GM21786 (cell line): Measurements from ENCODE around the gene RTKN2.
A peak's percentile ranks its signal among the peaks of the same experiment; 100 is the strongest.

ENCODE experiments used
- ATAC-seq: cut with Tn5 transposase; IDR thresholded peaks from one replicate; pipeline ENCODE4 v1.9.1; 2021; ENCODE audit not compliant: unreplicated experiment

RTKN2 gene

GRCh38 chr10:62230344-62231121 lies 38.1 kb downstream of the RTKN2 start:
- ATAC-seq = no peak

GRCh38 chr10:62225362-62225761 lies 43.3 kb downstream of the RTKN2 start:
- ATAC-seq = no peak

- ATAC-seq = no peak
These were observed 44.0 kb downstream of the RTKN2 start for GRCh38 chr10:62224606-62225005.

DNA sequence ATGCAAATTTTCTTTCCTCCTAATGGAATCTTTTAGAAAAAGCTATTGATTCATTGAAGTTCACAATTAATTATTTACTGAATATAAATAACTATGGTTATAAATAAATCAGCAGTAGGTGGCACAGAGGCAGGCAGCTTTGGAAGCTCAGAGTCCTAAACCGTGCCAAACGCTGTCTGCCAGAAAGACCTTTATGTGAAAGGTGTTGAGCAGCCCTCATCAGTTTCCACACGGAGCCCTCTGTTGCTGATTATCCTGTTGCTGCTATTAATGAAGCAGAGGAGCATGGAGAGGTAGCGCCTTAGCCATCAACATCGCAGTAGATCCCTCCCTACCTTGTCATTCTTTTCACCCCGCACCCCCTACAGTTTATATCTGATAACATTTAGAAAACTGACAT lies 51.0 kb downstream of the RTKN2 start:
- ATAC-seq = no peak

DNA sequence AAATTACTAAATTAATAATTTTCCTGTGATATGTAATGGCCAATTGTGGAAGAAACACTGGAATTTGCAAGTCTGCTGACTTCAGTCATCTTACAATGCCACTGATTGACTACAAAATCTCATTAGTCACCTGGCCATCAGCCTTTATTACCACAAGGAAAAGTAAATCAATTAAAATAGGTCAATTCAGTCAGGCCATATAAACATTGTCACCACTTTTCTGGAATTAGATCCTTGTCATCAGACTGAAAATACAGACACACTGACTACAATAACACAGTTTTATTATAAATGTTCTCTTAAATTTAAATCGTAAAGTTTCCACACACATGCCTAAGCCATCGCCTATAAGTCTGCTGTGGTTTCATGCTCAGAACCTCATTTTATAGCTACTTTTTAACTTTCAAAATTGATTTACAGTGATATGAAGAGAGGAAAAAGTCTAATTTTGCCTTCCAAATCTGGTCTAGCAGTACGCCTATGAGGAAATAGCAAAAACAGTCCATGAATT lies 54.2 kb downstream of the RTKN2 start:
- ATAC-seq = no peak

GRCh38 chr10:62205750-62206399 lies 62.8 kb downstream of the RTKN2 start:
- no peak for ATAC-seq

DNA sequence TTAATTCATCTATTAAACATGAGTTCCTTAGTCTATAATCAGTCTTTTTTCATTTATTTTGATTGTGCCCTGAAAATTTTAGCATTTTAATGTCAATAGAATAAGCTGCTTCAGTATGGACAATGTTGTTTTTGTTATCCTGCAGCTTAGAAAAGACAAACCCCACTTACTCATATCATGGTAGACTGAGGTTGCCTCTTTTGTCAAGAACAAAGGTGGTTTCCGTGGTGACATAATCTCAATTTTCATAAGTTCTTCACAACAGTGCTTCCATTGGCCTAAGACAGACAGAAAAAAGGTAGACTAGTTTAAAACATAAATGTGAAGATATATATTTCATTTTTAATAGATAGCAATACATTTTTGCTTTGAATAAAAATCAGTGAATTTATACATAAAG lies 69.1 kb downstream of the RTKN2 start:
- ATAC-seq = peak; percentile 52

DNA sequence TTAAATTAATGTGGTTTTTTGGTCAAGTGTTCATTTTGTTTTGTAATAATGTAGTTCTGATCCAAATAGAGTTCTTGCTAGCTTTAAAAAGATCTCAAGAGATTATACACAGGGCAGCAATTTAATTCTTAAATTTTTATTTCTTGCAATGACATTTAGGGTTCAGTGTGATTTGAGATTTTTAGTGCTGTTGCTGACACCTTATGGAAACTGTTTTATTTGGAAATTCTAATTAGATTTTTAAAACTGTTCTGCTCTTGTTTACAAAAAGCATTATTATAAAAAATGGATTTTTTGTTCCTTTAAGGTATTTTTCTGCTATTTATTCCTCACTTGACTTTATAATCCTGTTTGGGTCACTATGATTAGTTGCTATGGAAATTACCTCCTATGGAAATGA lies 72.1 kb downstream of the RTKN2 start:
- ATAC-seq = no peak

- ATAC-seq = no peak
These were observed 73.0 kb downstream of the RTKN2 start for GRCh38 chr10:62195675-62195926.

DNA sequence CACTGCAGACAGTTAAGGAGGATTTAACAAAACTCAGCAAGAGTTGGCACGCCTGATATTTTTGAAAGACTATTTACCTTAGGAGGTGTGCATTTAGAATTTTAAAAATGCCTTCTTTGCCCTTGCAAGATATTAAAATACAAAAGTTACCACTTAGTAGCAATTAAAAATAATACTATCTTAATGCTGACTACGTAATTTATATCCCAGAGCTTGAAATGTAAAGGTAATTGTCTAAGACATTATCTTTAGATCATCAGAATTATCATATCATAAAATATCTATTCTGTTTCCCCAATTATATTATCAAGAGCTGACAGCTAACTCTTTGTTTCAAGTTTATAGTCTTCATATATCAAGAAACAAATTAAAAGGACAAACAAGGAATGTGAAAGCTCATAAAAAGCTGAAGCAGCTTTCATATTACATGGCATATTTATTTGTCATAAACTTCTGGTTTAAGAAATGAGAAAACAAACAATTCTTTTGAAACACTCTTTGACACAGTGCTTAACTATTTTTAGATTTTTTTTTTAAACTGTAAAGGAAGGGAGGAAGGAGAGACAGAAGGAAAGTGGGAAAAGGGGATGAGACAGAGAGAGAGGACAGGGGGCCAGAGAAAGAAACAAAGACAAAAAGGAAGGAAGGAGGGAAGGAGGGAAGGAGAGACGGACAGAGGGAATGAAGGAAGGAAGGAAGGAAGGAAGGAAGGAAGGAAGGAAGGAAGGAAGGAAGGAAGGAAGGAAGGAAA lies 73.5 kb downstream of the RTKN2 start:
- ATAC-seq = no peak

DNA sequence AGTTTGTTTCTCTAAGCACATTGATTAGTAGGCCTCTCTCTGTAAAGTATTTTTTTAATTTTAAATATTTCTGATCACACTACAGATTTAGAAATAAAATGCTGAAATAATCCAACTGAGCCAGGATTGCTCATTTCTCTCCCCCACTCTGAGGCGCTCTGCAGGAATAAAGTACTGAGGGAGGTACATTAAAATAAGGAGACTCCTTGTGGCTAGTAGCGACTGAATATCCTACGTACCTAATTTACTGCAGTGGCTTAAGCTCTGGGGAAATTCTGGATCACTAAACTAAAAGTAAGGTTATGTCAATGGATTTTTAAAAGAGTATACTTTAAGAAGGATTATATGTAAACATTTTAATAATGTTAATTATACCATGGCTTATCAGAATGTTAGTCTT lies 75.2 kb downstream of the RTKN2 start:
- no peak for ATAC-seq

- no peak for ATAC-seq
These were observed 79.5 kb downstream of the RTKN2 start for GRCh38 chr10:62189131-62189530.

GRCh38 chr10:62188021-62188616 lies 80.5 kb downstream of the RTKN2 start:
- no peak for ATAC-seq

- ATAC-seq = no peak
These were observed 81.5 kb downstream of the RTKN2 start for GRCh38 chr10:62186999-62187675.

GRCh38 chr10:62185919-62186692 lies 82.5 kb downstream of the RTKN2 start:
- ATAC-seq = no peak

DNA sequence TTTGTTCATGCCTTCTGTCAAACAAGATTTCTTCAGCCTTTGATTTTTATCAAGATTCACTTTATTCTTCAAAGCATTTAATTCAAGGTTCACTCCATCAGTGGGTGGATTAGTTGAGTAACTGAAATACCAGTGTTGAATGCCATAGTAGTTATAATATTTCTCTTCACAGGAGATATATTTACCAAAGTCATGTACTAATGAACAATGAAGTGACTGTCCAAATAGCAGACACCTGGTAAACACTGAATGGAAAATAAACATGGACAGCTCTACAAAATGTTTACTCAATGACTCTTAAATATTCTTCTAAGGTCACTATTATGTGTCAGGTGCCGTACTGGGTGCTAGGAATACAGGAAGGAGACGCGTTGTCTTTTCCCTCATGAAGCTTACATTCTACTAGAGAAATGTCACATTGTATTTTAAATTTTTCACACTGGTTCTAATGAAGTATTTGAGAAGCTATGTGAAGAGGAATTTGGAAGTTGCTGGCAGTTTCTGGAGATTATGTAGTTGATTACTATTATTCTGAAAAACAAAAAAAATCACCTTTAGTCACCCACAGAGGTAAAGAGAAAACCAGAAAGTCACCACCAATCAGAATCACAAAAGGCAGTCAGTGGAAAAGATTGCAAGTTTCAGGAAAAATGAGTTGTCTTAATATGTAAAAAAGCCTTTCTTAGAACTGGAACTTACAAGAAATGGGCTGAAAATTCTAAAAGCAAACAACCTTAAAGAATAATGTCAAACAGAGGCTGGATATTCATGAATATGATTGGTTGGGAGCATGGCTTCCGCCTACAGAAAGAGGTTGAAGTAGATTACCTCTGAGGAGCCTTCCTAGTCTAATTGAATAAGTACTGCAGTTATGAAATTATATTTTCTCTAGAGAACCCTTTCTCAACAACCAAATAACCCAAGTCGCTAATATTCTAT lies 84.5 kb downstream of the RTKN2 start:
- ATAC-seq = no peak

DNA sequence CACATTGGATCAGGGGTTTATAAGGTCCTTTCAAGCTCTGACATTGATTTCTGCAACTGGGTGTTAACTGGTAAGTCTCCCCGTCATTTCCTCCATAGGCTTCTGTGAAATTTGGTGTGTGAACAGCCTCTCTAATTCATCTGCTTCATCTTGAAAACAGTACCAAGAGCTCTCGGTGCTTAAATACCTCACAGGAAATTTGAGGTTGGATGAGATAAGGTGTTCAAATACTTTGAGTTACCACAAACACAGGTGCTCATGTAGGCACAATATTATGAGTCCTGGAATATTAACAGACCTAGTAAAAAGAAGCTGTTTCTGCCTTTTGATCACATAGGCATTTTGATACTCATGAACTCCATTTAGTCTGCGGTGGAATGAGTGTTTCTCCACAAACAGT lies 85.2 kb downstream of the RTKN2 start:
- ATAC-seq = peak; percentile 85

- no peak for ATAC-seq
These were observed 86.0 kb downstream of the RTKN2 start for GRCh38 chr10:62182595-62182994.

GRCh38 chr10:62182171-62182570 lies 86.5 kb downstream of the RTKN2 start:
- no peak for ATAC-seq
